LNCaP clone FGC (cell line): ENCODE measurements around the gene APBA3.
"Not testable (repeated sequence)": the region's sequence is repeated elsewhere in the genome, so short reads cannot be mapped to it uniquely, and the experiment has no call there.

Experiments
- DNase-seq: peaks from one replicate; pipeline ENCODE4 v3.0.0-alpha.2; 2011; ENCODE audit warnings: low read depth
- H3K4me3 ChIP-seq: 2 replicates; pipeline ENCODE4 v1.5.1; 2011; ENCODE audit warnings: mild to moderate bottlenecking, low read depth, low read length, control low read depth
- CTCF ChIP-seq: IDR thresholded peaks from 2 replicates; pipeline ENCODE4 v1.5.1; 2012; ENCODE audit warnings: mild to moderate bottlenecking; ENCODE audit not compliant: control insufficient read depth, insufficient read depth; ENCODE audit errors: extremely low read depth

Gene APBA3

GRCh38 chr19:3769494-3769893 is 8.0 kb upstream of the APBA3 start:
- no peak for DNase-seq
- TF ChIP-seq CTCF, result no peak
- H3K4me3 ChIP-seq, result no peak overlapping the region

- DNase-seq, result no peak
- TF ChIP-seq CTCF, result no peak
- H3K4me3 ChIP-seq, result no peak overlapping the region
Observed at GRCh38 chr19:3768748-3769099, 7.2 kb upstream of the APBA3 start.

- no peak for TF ChIP-seq CTCF
- no peak overlapping the region for H3K4me3 ChIP-seq
- DNase-seq, result no peak
Observed at GRCh38 chr19:3768015-3768747, 6.7 kb upstream of the APBA3 start.

- no peak for DNase-seq
- H3K4me3 ChIP-seq, result no peak overlapping the region
- TF ChIP-seq CTCF, result no peak
Observed at GRCh38 chr19:3767050-3767449, 5.6 kb upstream of the APBA3 start.

- TF ChIP-seq CTCF, result no peak
- H3K4me3 ChIP-seq, result no peak overlapping the region
- no peak for DNase-seq
Observed at GRCh38 chr19:3766520-3766919, 5.0 kb upstream of the APBA3 start.

- not testable (repeated sequence) for DNase-seq, H3K4me3 ChIP-seq
Observed at GRCh38 chr19:3765757-3766156, 4.3 kb upstream of the APBA3 start.

GRCh38 chr19:3765121-3765520 is 3.6 kb upstream of the APBA3 start:
- no peak for DNase-seq
- no peak for TF ChIP-seq CTCF
- H3K4me3 ChIP-seq, result no peak overlapping the region
